ENCODE results near the gene GPR12. TPM values are rescaled to one million over a fixed set of nuclear protein-coding genes. Genes with fewer than 3 reads are reported as not detected.

The GPR12 gene
- total RNA-seq, result not detected in 2 replicates

DNA sequence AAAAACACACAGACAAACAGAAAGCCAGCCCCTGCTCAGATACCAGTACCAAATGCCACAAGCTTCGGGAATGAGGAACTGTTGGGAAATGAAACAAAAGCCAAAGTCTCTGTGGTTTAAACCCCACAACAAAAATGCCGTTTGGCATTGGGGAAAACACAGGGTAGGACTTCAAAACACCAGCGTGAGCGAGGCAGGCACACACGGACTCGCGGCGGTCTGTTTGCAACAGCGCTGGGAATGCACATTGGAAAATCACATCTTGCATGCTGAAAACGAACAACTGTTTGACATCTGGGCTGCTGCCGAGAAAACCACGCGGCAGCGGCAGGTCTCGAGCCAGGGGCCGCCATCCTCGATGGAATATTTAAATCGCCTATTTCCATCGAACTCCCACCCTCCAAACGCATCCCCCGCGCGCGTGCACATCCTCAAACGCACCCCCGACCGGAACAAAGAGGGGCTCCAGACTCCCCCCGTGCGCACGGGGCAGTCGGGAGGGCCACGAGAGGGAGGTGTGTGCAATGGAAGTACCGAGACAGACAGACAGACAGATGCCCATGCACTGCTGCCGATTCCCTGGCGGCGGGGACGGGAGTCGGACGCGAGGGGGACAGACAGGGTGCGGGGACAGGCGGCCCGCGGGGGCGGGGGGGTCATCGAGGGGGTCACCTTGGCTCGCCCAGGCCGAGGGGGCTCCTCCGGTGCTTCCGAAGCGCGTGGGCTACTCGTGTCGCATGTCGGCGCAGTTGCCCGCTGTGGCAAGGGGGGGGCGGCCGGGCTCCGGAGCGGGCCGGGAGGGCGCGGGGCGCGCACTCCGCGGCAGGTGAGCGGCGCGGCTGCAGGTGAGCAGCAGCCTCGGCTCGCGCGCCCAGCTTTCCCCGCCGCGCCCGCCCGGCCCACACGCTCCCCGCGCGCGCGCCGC, at the start of gene GPR12:
GPR12 (minus strand) TSS at position 880 of the 925 bp plus-strand sequence. CDS start 959 bp downstream, outside the sequence.

Other genes starting within 250 kb of the GPR12 start
- gene WASF3, start 203.1 kb downstream of the GPR12 start, total RNA-seq, result 14.0 and 23.1 TPM in 2 replicates

Measured in epithelial cell of umbilical artery (primary cell).